Right lobe of liver (tissue), 6 donors: ENCODE results near the gene PIK3R2. TPM values are rescaled to one million over a fixed set of nuclear protein-coding genes. Genes with fewer than 3 reads are reported as not detected.

ENCODE experiments used
- ATAC-seq, 4 donors: fragments of 200-7000 bp; cut with Tn5 transposase; one replicate each; pipeline ENCODE4 v1.9.1; 2020; ENCODE audit warnings: mild to moderate bottlenecking in 4 of 4, moderate library complexity in 4 of 4
- DNase-seq, 3 donors: peaks; one replicate each; pipeline ENCODE4 v3.0.0-alpha.2; 2020
- H3K27ac ChIP-seq, 3 donors: fragments of 200-600 bp; one replicate each; pipeline ENCODE4 v1.8.0; 2022
- H3K27me3 ChIP-seq, 2 donors: fragments of 200-600 bp; one replicate each; pipeline ENCODE4 v1.8.0; 2022
- H3K36me3 ChIP-seq, 4 donors: fragments of 200-600 bp; sonication (generic) in 1 of 4; one replicate each; pipeline versions ENCODE4 v1.5.1 to v1.8.0; 2017 to 2022; ENCODE audit warnings: control low read depth in 1 of 4
- H3K4me1 ChIP-seq, 4 donors: fragments of 200-600 bp; sonication (generic) in 1 of 4; one replicate each; pipeline versions ENCODE4 v1.5.1 to v1.8.0; 2017 to 2022; ENCODE audit warnings: control low read depth in 1 of 4
- H3K4me3 ChIP-seq, 3 donors: fragments of 200-600 bp; one replicate each; pipeline ENCODE4 v1.8.0; 2022
- H3K9me3 ChIP-seq, 4 donors: fragments of 200-600 bp; sonication (generic) in 1 of 4; one replicate each; pipeline versions ENCODE4 v1.5.1 to v1.8.0; 2017 to 2022; ENCODE audit warnings: control low read depth in 1 of 4
- CTCF ChIP-seq, 4 donors: fragments of 200-600 bp in 3 of 4; fragments of 450-650 bp in 1 of 4; IDR thresholded peaks; one replicate each; pipeline versions ENCODE4 v1.5.1 to v1.8.0; 2016 to 2022; ENCODE audit warnings: antibody characterized with exemption in 4 of 4, mild to moderate bottlenecking in 2 of 4
- POLR2A ChIP-seq: fragments of 450-650 bp; IDR thresholded peaks from one replicate; pipeline ENCODE4 v1.6.1; 2017; ENCODE audit warnings: antibody characterized with exemption, mild to moderate bottlenecking
- WGBS: methylation state at CpG from one replicate; pipeline ENCODE4 v1.1.6; 2018; ENCODE audit warnings: low coverage, low lambda C conversion rate; ENCODE audit not compliant: insufficient coverage; ENCODE audit errors: missing lambda C conversion rate; 5-methylcytosine and 5-hydroxymethylcytosine counted together
- intact Hi-C, 2 donors: fragments of 100-400 bp; cut with DNase I; formaldehyde crosslinking; loops; one replicate each; pipeline versions ENCODE4 v1.11.2 to v1.14.1; 2022
- total RNA-seq, 6 experiments: library from RNA; depleted of rRNA in 2 of 6; stranded (reverse); fragments of >200 nt in 2 of 6; fragmentation: NEBNext Ultra II Directional in 3 of 6; extraction: Animal tissue kit (Norgen Biotek cat#: 25700) in 3 of 6; gene quantifications; one replicate each; pipeline versions ENCODE4 v1.1.0 to v1.2.4, GENCODE V29; 2016 to 2023
- donor health status: DM: no; HTN: yes; CAD: no.
- donor health status: DM: no; HTN: no; CAD: no.
- donor health status: DM: no; HTN: no; CAD: no.
- donor health status: DM: no; HTN: yes; CAD: no.
- donor health status: DM: no; HTN: yes; CAD: no.

PIK3R2 gene
- total RNA-seq, 6 experiments from 2014 or later, result 11.1 to 21.4 (median 14.6) TPM

DNA sequence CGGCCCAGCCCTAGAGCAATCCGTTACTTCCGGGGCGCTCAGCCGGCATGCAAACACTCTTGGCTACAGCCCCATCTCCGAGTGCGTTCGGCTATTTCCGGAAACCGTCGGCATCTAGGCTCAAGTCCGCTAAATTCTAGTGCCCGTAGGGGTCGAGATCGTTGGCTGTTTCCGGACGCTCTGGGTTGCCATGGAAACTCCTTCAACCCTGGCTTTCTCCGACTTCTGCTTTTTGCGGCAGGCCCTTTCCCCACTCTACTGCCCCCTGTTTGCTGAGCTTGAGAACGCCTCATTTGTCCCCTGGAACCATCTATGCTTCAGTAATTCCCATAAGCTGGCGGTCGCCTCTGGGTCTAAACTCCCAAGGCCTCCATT, 534 bp upstream of the PIK3R2 start:
- H3K36me3 ChIP-seq, result peaks cover 0 to 5% (median 0%) of the 10 kb centered on the region in 4 donors

GRCh38 chr19:18153556-18154134, 682 bp downstream of the PIK3R2 start:
- peak in 1 of 3 donors; percentile 58 for DNase-seq
- ATAC-seq, result no peak
- Histone ChIP-seq H3K9me3 (no peaks in the 10 kb centered on the region), H3K27ac (peak overlapping the region; percentile 80 to 88 (median 85)), H3K4me3 (peak overlapping the region; percentile 93 to 94 (median 94)), H3K4me1 (peaks cover 0 to 49% (median 18%) of the 10 kb centered on the region in 4 donors), H3K36me3 (peaks cover 0 to 4% (median 0%) of the 10 kb centered on the region in 4 donors), H3K27me3 (no peaks in the 10 kb centered on the region)
- 4% methylated on average over 10 of the region's 38 CpGs for WGBS
- intact Hi-C loops, result no loop called here
- TF ChIP-seq CTCF (IDR thresholded peaks at IDR 0.05) (no peak), POLR2A (no peak)

More for the DNA sequence above, 534 bp upstream of the PIK3R2 start:
- intact Hi-C loops, result no loop called here
- TF ChIP-seq CTCF (IDR thresholded peaks at IDR 0.05), result peak; percentile 46 to 57 (median 48)
- TF ChIP-seq POLR2A, result no peak
- H3K9me3 ChIP-seq, result no peaks in the 10 kb centered on the region
- peaks cover 0 to 49% (median 18%) of the 10 kb centered on the region in 4 donors for H3K4me1 ChIP-seq
- H3K4me3 ChIP-seq, result peak overlapping the region; percentile 93 to 94 (median 94)
- DNase-seq (peak; percentile 95 to 98 (median 97)), ATAC-seq (peak; percentile 73 to 75 (median 74))
- H3K27ac ChIP-seq, result peak overlapping the region; percentile 80 to 88 (median 85)
- under 1% methylated on average over 15 of the region's 22 CpGs for WGBS
- H3K27me3 ChIP-seq, result no peaks in the 10 kb centered on the region

DNA sequence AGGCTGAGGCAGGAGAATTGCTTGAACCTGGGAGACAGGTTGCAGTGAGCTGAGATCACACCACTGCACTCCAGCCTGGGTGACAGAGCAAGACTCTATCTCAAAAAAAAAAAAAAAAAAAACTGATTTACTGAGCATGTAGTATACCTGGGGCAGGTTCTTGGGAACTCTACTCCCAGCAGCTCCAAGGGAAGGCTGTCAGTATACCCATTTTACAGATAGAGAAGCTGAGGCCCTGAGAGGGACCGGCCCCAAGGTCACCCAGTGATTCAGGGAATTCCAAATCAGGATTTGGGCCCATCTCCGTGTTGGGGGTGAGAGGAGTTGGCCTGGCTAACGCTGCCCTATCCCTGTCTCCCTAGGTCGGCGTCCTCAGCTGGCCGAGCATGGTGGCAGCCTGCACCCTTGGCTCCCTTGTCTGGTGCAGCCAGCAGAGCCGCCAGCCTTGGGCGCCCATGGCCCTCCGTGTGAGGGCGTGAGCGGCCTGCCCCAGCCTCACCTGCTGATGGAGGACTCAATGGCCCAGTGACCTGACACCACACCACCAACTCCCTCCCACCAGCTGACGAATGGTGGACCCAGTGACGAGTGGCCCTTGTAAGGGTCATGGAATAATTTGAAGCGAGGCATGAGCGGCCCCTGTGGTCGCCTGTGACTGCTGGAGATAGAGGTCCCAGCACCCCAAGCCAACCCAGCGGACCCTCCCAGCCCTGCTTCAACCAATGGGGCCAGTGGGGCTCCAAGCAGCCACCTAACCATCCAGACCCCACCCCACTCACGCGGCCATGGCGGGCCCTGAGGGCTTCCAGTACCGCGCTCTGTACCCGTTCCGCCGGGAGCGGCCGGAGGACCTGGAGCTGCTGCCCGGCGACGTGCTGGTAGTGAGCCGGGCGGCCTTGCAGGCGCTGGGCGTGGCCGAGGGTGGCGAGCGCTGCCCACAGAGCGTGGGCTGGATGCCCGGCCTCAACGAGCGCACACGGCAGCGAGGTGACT, 2.4 kb downstream of the PIK3R2 start:
- H3K36me3 ChIP-seq, result peaks cover 0 to 4% (median 0%) of the 10 kb centered on the region in 4 donors
- no peaks in the 10 kb centered on the region for H3K9me3 ChIP-seq
- TF ChIP-seq CTCF (IDR thresholded peaks at IDR 0.05), result no peak
- no peak for TF ChIP-seq POLR2A
- H3K4me1 ChIP-seq, result peaks cover 0 to 44% (median 18%) of the 10 kb centered on the region in 4 donors
- intact Hi-C loops, result no loop called here
- H3K27ac ChIP-seq, result no peak overlapping the region
- H3K27me3 ChIP-seq, result no peaks in the 10 kb centered on the region
- ATAC-seq, result no peak
- WGBS, result 60% methylated on average over 5 of the region's 43 CpGs
- no peak overlapping the region for H3K4me3 ChIP-seq
- DNase-seq, result peak in 1 of 3 donors; percentile 49

GRCh38 chr19:18156268-18156667, 3.3 kb downstream of the PIK3R2 start:
- Histone ChIP-seq H3K36me3 (peaks cover 0 to 4% (median 0%) of the 10 kb centered on the region in 4 donors), H3K4me1 (peaks cover 0 to 42% (median 16%) of the 10 kb centered on the region in 4 donors)
- ATAC-seq, result no peak

More at GRCh38 chr19:18156268-18156667, 3.3 kb downstream of the PIK3R2 start:
- TF ChIP-seq CTCF (IDR thresholded peaks at IDR 0.05), result no peak
- no peak for TF ChIP-seq POLR2A
- intact Hi-C loops, result no loop called here
- Histone ChIP-seq H3K27ac (peak overlapping the region in 1 of 3 donors; percentile 26), H3K27me3 (no peaks in the 10 kb centered on the region), H3K9me3 (no peaks in the 10 kb centered on the region), H3K4me3 (no peak overlapping the region)
- DNase-seq, result peak in 1 of 3 donors; percentile 47
- 86% methylated on average over 6 of the region's 6 CpGs for WGBS
